Lower leg skin (tissue), 3 donors: ENCODE results near the gene ZFHX3.

Source experiments
- CTCF ChIP-seq, 3 donors: fragments of 450-650 bp; IDR thresholded peaks; one replicate each; pipeline ENCODE4 v1.5.1; 2016; ENCODE audit warnings: antibody characterized with exemption in 3 of 3, mild to moderate bottlenecking in 3 of 3, moderate library complexity in 2 of 3
- POLR2A ChIP-seq, 2 donors: fragments of 450-650 bp; IDR thresholded peaks; one replicate each; pipeline ENCODE4 v1.6.1; 2016 to 2017; ENCODE audit warnings: antibody characterized with exemption in 2 of 2, mild to moderate bottlenecking in 1 of 2, moderate library complexity in 1 of 2

- no peak for TF ChIP-seq CTCF (IDR thresholded peaks at IDR 0.05)
- TF ChIP-seq POLR2A (IDR thresholded peaks at IDR 0.05), result no peak
Measured at GRCh38 chr16:72989579-72990551, 58.1 kb downstream of the ZFHX3 start.
